A673 (cell line): Measurements from ENCODE around the gene PCDHGA9.
A peak's percentile ranks its signal among the peaks of the same experiment; 100 is the strongest.

Source experiments
- EZH2 ChIP-seq: fragments of 200-600 bp; sonication (generic); IDR thresholded peaks from 2 replicates; pipeline ENCODE4 v1.6.1; 2017; ENCODE audit warnings: borderline replicate concordance, low read depth, mild to moderate bottlenecking, mixed read lengths, antibody characterized with exemption, low read length; ENCODE audit not compliant: poor library complexity, severe bottlenecking
- TF ChIP-seq, protein P1 (sequence below): fragments of 300-800, 200-600 bp; sonication (generic); conservative IDR thresholded peaks from 2 replicates; pipeline ENCODE4 v1.5.1; 2017; ENCODE audit warnings: low read depth, mild to moderate bottlenecking, antibody characterized with exemption, low read length, moderate library complexity, mixed read lengths

DNA sequence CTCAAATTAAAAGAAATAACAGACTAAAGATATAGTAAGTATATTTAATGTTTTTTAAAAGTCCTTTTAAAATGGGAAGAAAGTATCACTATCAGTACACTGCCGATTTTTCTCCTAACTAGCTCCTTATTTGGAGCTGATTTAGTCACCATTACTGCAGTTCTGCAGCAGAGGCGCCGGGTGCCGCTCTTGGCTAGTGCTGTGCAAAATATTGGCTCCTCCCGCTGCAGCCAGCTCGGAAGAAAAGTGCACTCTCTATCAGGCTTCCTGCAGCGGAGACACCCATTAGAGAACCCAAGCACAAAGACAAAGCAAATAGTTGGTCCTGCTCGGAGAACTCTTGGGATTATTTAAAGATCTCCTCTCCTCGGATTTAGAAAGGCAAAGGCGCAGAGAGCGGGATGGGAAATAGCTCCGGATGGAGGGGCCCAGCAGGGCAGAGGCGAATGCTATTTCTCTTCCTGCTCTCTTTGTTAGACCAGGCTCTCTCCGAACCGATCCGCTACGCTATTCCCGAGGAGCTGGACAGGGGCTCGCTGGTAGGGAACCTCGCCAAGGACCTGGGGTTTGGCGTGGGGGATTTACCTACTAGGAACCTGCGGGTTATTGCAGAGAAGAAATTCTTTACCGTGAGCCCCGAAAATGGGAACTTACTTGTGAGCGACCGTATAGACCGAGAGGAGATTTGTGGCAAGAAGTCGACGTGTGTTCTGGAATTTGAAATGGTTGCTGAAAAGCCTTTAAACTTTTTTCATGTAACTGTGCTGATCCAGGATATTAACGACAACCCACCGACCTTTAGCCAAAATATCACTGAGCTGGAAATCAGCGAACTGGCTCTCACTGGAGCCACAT, 32.4 kb upstream of the PCDHGA9 start, which contains the start of gene PCDHGB3:
- TF ChIP-seq, protein P1, sequence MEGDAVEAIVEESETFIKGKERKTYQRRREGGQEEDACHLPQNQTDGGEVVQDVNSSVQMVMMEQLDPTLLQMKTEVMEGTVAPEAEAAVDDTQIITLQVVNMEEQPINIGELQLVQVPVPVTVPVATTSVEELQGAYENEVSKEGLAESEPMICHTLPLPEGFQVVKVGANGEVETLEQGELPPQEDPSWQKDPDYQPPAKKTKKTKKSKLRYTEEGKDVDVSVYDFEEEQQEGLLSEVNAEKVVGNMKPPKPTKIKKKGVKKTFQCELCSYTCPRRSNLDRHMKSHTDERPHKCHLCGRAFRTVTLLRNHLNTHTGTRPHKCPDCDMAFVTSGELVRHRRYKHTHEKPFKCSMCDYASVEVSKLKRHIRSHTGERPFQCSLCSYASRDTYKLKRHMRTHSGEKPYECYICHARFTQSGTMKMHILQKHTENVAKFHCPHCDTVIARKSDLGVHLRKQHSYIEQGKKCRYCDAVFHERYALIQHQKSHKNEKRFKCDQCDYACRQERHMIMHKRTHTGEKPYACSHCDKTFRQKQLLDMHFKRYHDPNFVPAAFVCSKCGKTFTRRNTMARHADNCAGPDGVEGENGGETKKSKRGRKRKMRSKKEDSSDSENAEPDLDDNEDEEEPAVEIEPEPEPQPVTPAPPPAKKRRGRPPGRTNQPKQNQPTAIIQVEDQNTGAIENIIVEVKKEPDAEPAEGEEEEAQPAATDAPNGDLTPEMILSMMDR, result peak; percentile 45
- no peak for TF ChIP-seq EZH2
